ENCODE measurements around the gene AGXT2.

- no peak for TF ChIP-seq CTCF (IDR thresholded peaks at IDR 0.05)
- TF ChIP-seq POLR2A (IDR thresholded peaks at IDR 0.05): no peak
Measured at GRCh38 chr5:35004771-35005170, 43.0 kb downstream of the AGXT2 start.
